Ascending aorta (tissue), 2 donors: Measurements from ENCODE around the gene GPR39. TPM values are rescaled to one million over a fixed set of nuclear protein-coding genes. Genes with fewer than 3 reads are reported as not detected.

Experiments used
- DNase-seq, 2 donors: peaks; one replicate each; pipeline ENCODE4 v3.0.0-alpha.2; 2019; ENCODE audit warnings: low spot score in 2 of 2
- H3K27ac ChIP-seq, 2 donors: fragments of 200-600 bp; sonication (generic); one replicate each; pipeline ENCODE4 v1.5.1; 2016 to 2017; ENCODE audit warnings: mild to moderate bottlenecking in 1 of 2
- H3K27me3 ChIP-seq: fragments of 200-600 bp; sonication (generic); one replicate; pipeline ENCODE4 v1.5.1; 2017
- H3K36me3 ChIP-seq, 2 donors: fragments of 200-600 bp; sonication (generic); one replicate each; pipeline ENCODE4 v1.5.1; 2016
- H3K4me1 ChIP-seq, 2 donors: fragments of 200-600 bp; sonication (generic); one replicate each; pipeline ENCODE4 v1.5.1; 2016 to 2017; ENCODE audit warnings: mild to moderate bottlenecking in 1 of 2
- H3K4me3 ChIP-seq, 2 donors: fragments of 200-600 bp; sonication (generic); one replicate each; pipeline ENCODE4 v1.5.1; 2016 to 2017; ENCODE audit warnings: mild to moderate bottlenecking in 1 of 2
- H3K9me3 ChIP-seq, 2 donors: fragments of 200-600 bp; sonication (generic); one replicate each; pipeline ENCODE4 v1.5.1; 2016
- CTCF ChIP-seq, 3 experiments: fragments of 200-600 bp in 2 of 3; fragments of 450-650 bp in 1 of 3; sonication (generic) in 2 of 3; IDR thresholded peaks; one replicate each; pipeline ENCODE4 v1.5.1; 2016 to 2019; ENCODE audit warnings: antibody characterized with exemption in 3 of 3, mild to moderate bottlenecking in 1 of 3, moderate library complexity in 1 of 3
- intact Hi-C: fragments of 100-400 bp; cut with DNase I; formaldehyde crosslinking; loops from one replicate; pipeline ENCODE4 v1.15.1; 2023
- total RNA-seq: library from RNA; depleted of rRNA; stranded (reverse); fragments of >200 nt; gene quantifications from one replicate; pipeline ENCODE4 v1.1.0, GENCODE V29; 2016

GPR39 gene
- total RNA-seq, 1 donor from 2014 or later, result 0.64 TPM

- H3K27me3 ChIP-seq, result no peaks in the 10 kb centered on the region
- intact Hi-C loops, result no loop called here
- no peak for TF ChIP-seq CTCF (IDR thresholded peaks at IDR 0.05)
- DNase-seq, result no peak
- no peak overlapping the region for H3K4me3 ChIP-seq
- no peaks in the 10 kb centered on the region for H3K36me3 ChIP-seq
- no peaks in the 10 kb centered on the region for H3K4me1 ChIP-seq
- no peak overlapping the region for H3K27ac ChIP-seq
- H3K9me3 ChIP-seq, result no peaks in the 10 kb centered on the region
Measured at GRCh38 chr2:132497591-132497990, 81.0 kb downstream of the GPR39 start.

DNA sequence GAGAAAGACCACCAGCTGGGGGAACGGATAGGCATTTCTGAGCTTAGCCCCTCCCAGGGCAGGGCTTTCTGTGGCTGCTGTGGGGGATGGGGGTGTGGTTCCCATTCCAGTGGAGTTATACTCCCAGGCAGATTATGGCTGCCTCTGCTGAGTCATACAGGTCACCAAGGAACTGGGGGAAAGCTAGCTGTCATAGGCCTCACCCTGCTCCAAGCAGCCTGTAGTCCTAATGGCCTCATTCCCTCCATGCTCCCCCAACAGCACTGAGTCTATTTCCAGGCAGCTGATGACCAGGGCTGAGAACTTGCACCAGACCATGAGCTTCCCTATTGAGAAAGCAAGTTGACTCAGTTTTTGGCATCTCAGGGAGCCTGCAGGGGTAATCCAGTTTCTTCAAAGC lies 87.1 kb downstream of the GPR39 start:
- TF ChIP-seq CTCF (IDR thresholded peaks at IDR 0.05), result no peak
- Histone ChIP-seq H3K9me3 (no peaks in the 10 kb centered on the region), H3K4me1 (no peaks in the 10 kb centered on the region), H3K27me3 (no peaks in the 10 kb centered on the region), H3K4me3 (no peak overlapping the region), H3K36me3 (no peaks in the 10 kb centered on the region), H3K27ac (no peak overlapping the region)
- DNase-seq, result no peak
- intact Hi-C loops, result no loop called here

DNA sequence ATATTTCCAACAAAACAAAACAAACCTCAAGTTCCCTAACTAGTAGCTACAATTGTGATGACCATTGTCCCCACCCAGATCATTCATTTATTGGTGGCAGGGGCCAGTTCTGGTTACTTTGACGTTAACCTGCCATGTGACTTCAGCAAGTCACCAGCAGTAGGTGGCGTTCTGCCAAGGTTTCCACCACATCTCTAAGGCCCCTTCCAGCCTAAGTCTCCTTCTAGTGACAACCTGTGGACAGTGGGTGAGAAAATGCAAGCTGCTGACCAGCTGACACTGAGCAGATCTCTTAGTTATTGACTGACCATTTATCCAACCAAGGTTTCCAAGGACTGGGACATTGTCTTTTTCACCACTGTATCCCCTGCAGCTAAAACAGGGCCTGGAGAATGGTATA lies 98.4 kb downstream of the GPR39 start:
- no peaks in the 10 kb centered on the region for H3K36me3 ChIP-seq
- H3K9me3 ChIP-seq, result no peaks in the 10 kb centered on the region
- TF ChIP-seq CTCF (IDR thresholded peaks at IDR 0.05), result no peak
- no peaks in the 10 kb centered on the region for H3K27me3 ChIP-seq
- no peak overlapping the region for H3K27ac ChIP-seq
- no peak for DNase-seq
- H3K4me3 ChIP-seq, result no peak overlapping the region
- H3K4me1 ChIP-seq, result no peaks in the 10 kb centered on the region
- intact Hi-C loops, result no loop called here

DNA sequence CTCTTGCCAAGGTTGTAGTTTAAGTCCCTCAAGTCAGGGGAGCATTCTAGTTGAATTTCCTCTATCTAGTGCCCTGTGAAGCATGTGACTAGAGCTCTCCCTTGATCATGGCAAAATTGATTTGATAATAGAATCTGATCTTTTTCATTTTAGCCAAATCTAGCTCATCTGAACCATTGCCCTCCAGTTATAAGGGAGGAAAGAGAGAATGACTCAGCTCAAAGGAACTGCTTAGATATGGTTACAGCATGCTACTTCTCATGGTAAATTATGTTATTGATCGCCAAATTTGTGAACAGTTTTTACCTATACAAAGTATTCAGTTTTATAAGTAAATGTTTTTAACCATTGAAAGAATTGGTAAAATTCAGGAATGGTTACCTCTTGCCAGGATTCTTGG lies 100.8 kb downstream of the GPR39 start:
- no peak for DNase-seq
- no peak for TF ChIP-seq CTCF (IDR thresholded peaks at IDR 0.05)
- Histone ChIP-seq H3K4me3 (no peak overlapping the region), H3K9me3 (no peaks in the 10 kb centered on the region), H3K27me3 (no peaks in the 10 kb centered on the region), H3K36me3 (no peaks in the 10 kb centered on the region), H3K27ac (no peak overlapping the region), H3K4me1 (no peaks in the 10 kb centered on the region)
- intact Hi-C loops, result no loop called here

- H3K4me1 ChIP-seq, result no peaks in the 10 kb centered on the region
- H3K27ac ChIP-seq, result no peak overlapping the region
- no peaks in the 10 kb centered on the region for H3K27me3 ChIP-seq
- H3K36me3 ChIP-seq, result no peaks in the 10 kb centered on the region
- DNase-seq, result no peak
- no peak overlapping the region for H3K4me3 ChIP-seq
- H3K9me3 ChIP-seq, result no peaks in the 10 kb centered on the region
- no peak for TF ChIP-seq CTCF (IDR thresholded peaks at IDR 0.05)
- intact Hi-C loops, result no loop called here
Measured at GRCh38 chr2:132518302-132518701, 101.7 kb downstream of the GPR39 start.

DNA sequence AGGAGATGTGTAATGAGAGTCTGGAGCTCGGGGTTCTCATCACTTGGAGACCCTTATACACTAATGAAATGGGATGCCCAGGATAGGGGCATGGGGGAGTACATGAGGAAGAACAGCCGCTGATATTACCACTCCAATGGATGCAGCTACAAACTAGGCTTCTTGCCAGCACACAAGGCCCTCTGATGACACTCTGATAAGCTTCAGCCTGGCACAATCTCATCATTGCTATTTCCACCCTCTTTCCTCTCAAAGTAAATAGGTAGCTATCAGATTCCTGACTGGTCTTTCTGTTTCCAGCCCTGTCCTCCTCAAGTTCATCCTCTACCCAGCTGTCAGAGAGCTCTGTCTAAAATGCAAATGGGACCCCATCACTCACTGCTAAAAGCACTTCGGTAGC lies 103.0 kb downstream of the GPR39 start:
- Histone ChIP-seq H3K27ac (no peak overlapping the region), H3K9me3 (no peaks in the 10 kb centered on the region), H3K36me3 (no peaks in the 10 kb centered on the region), H3K4me1 (no peaks in the 10 kb centered on the region), H3K4me3 (no peak overlapping the region), H3K27me3 (no peaks in the 10 kb centered on the region)
- no peak for TF ChIP-seq CTCF (IDR thresholded peaks at IDR 0.05)
- intact Hi-C loops, result no loop called here
- no peak for DNase-seq
